ENCODE results near the gene LMCD1.

GRCh38 chr3:8578282-8578681 lies 76.7 kb downstream of the LMCD1 start:
- TF ChIP-seq POLR2AphosphoS5 (IDR thresholded peaks at IDR 0.05; ENCODE audit: low read depth), result no peak
- TF ChIP-seq, protein P1, sequence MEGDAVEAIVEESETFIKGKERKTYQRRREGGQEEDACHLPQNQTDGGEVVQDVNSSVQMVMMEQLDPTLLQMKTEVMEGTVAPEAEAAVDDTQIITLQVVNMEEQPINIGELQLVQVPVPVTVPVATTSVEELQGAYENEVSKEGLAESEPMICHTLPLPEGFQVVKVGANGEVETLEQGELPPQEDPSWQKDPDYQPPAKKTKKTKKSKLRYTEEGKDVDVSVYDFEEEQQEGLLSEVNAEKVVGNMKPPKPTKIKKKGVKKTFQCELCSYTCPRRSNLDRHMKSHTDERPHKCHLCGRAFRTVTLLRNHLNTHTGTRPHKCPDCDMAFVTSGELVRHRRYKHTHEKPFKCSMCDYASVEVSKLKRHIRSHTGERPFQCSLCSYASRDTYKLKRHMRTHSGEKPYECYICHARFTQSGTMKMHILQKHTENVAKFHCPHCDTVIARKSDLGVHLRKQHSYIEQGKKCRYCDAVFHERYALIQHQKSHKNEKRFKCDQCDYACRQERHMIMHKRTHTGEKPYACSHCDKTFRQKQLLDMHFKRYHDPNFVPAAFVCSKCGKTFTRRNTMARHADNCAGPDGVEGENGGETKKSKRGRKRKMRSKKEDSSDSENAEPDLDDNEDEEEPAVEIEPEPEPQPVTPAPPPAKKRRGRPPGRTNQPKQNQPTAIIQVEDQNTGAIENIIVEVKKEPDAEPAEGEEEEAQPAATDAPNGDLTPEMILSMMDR (conservative IDR thresholded peaks at IDR 0.05; ENCODE audit: low read depth in 2 of 2), result no peak
- TF ChIP-seq ZNF331 (CRISPR knock-in tag; IDR thresholded peaks at IDR 0.05; ENCODE audit: low read depth), result no peak
- TF ChIP-seq, protein P2, sequence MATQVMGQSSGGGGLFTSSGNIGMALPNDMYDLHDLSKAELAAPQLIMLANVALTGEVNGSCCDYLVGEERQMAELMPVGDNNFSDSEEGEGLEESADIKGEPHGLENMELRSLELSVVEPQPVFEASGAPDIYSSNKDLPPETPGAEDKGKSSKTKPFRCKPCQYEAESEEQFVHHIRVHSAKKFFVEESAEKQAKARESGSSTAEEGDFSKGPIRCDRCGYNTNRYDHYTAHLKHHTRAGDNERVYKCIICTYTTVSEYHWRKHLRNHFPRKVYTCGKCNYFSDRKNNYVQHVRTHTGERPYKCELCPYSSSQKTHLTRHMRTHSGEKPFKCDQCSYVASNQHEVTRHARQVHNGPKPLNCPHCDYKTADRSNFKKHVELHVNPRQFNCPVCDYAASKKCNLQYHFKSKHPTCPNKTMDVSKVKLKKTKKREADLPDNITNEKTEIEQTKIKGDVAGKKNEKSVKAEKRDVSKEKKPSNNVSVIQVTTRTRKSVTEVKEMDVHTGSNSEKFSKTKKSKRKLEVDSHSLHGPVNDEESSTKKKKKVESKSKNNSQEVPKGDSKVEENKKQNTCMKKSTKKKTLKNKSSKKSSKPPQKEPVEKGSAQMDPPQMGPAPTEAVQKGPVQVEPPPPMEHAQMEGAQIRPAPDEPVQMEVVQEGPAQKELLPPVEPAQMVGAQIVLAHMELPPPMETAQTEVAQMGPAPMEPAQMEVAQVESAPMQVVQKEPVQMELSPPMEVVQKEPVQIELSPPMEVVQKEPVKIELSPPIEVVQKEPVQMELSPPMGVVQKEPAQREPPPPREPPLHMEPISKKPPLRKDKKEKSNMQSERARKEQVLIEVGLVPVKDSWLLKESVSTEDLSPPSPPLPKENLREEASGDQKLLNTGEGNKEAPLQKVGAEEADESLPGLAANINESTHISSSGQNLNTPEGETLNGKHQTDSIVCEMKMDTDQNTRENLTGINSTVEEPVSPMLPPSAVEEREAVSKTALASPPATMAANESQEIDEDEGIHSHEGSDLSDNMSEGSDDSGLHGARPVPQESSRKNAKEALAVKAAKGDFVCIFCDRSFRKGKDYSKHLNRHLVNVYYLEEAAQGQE (IDR thresholded peaks at IDR 0.05; ENCODE audit: unreplicated experiment), result no peak
- TF ChIP-seq EZH2 (IDR thresholded peaks at IDR 0.05; ENCODE audit: low read depth, unreplicated experiment), result no peak
- no peak for TF ChIP-seq JUNB (IDR thresholded peaks at IDR 0.05; ENCODE audit: unreplicated experiment)
- no peak for TF ChIP-seq EZH2phosphoT487 (IDR thresholded peaks at IDR 0.05; ENCODE audit: unreplicated experiment)
- TF ChIP-seq CREB1 (CRISPR knock-in tag; IDR thresholded peaks at IDR 0.05; ENCODE audit: low read depth), result no peak
- TF ChIP-seq STAT1 (IDR thresholded peaks at IDR 0.05; ENCODE audit: unreplicated experiment), result no peak

All from GM23338 (cell line).